Heart right ventricle (tissue), 16 donors: ENCODE data around the gene MBD3. TPM values are rescaled to one million over a fixed set of nuclear protein-coding genes. Genes with fewer than 3 reads are reported as not detected.
A peak's percentile ranks its signal among the peaks of the same experiment; 100 is the strongest.

Source experiments
- ATAC-seq, 8 donors: fragments of 200-7000 bp; cut with Tn5 transposase; one replicate each; pipeline ENCODE4 v1.9.1; 2020; ENCODE audit warnings: mild to moderate bottlenecking in 8 of 8, moderate library complexity in 8 of 8, moderate number of reproducible peaks in 1 of 8
- DNase-seq, 2 donors: peaks; one replicate each; pipeline ENCODE4 v3.0.0-alpha.2; 2020
- H3K27ac ChIP-seq, 10 donors: fragments of 200-600 bp; sonication (generic) in 2 of 10; one replicate each; pipeline versions ENCODE4 v1.5.0 to v1.8.0; 2020 to 2022; ENCODE audit warnings: mild to moderate bottlenecking in 3 of 10
- H3K27me3 ChIP-seq, 7 donors: fragments of 200-600 bp; one replicate each; pipeline ENCODE4 v1.8.0; 2021 to 2022; ENCODE audit warnings: mild to moderate bottlenecking in 2 of 7
- H3K36me3 ChIP-seq, 9 donors: fragments of 200-600 bp; sonication (generic) in 1 of 9; one replicate each; pipeline versions ENCODE4 v1.5.0 to v1.8.0; 2020 to 2022; ENCODE audit warnings: mild to moderate bottlenecking in 2 of 9
- H3K4me1 ChIP-seq, 9 donors: fragments of 200-600 bp; sonication (generic) in 1 of 9; one replicate each; pipeline versions ENCODE4 v1.5.0 to v1.8.0; 2020 to 2022; ENCODE audit warnings: mild to moderate bottlenecking in 4 of 9
- H3K4me3 ChIP-seq, 10 donors: fragments of 200-600 bp; sonication (generic) in 2 of 10; one replicate each; pipeline versions ENCODE4 v1.5.0 to v1.8.0; 2020 to 2022; ENCODE audit warnings: mild to moderate bottlenecking in 7 of 10, moderate library complexity in 2 of 10
- H3K9me3 ChIP-seq, 11 donors: fragments of 200-600 bp in 10 of 11; sonication (generic) in 2 of 11; one replicate each; pipeline versions ENCODE4 v1.5.0 to v1.8.0; 2013 to 2022; ENCODE audit warnings: mild to moderate bottlenecking in 2 of 11, control low read depth in 1 of 11, moderate library complexity in 1 of 11
- CTCF ChIP-seq, 9 donors: fragments of 200-600 bp; sonication (generic) in 2 of 9; IDR thresholded peaks; one replicate each; pipeline versions ENCODE4 v1.5.0 to v1.8.0; 2021 to 2022; ENCODE audit warnings: antibody characterized with exemption in 9 of 9, mild to moderate bottlenecking in 5 of 9, moderate library complexity in 1 of 9
- WGBS, 2 donors: extraction: QIAGEN DNeasy Blood & Tissue Kit; methylation state at CpG; one replicate each; pipeline ENCODE4 v1.1.7; 2013; ENCODE audit warnings: inconsistent platforms in 1 of 2; 5-methylcytosine and 5-hydroxymethylcytosine counted together
- intact Hi-C, 10 donors: fragments of 100-400 bp; cut with DNase I; formaldehyde crosslinking; loops; one replicate each; pipeline versions ENCODE4 v1.11.1 to v1.14.2; 2022
- polyA plus RNA-seq, 2 donors: library from polyadenylated mRNA; stranded (reverse); fragments of 200-250 nt; gene quantifications; one replicate each; pipeline ENCODE4 v1.2.3, GENCODE V29; 2013
- total RNA-seq, 10 donors: library from RNA; stranded (reverse); fragmentation: NEBNext Ultra II Directional in 3 of 10; extraction: Animal tissue kit (Norgen Biotek cat#: 25700) in 3 of 10; gene quantifications; one replicate each; pipeline versions ENCODE4 v1.2.1 to v1.2.4, GENCODE V29; 2021 to 2023
- donor health status: Arrhythmogenic right ventricular cardiomyopathy.
- donor health status: ischemic (EF 13 %, LVEDD 7.1; RV severe dilation, severe dysfunction).
- donor health status: healthy with polysubstance abuse.
- donor health status: DM: no; HTN: yes; CAD: no.
- donor health status: DM: no; HTN: no; CAD: no.
- donor health status: ischemic (EF 25% LVEDD 6.9; RV normal size, moderate dysfunction).
- donor health status: ischemic (EF 25% LVEDD 5.7; RV mildly dilated, moderate dysfunction).
- donor health status: healthy.
- donor health status: DM: yes; HTN: yes; CAD: no.
- donor health status: Ischemic cardiomyopathy.
- donor health status: ischemic (EF 35%, LVEDD 5.7; RV mildly dilated, moderate dysfunction).
- donor health status: nonischemic (EF 11% LVEDD 7.7; RV severe dilation, severe dysfunction).
- donor health status: DM: yes; HTN: yes; CAD: no.
- donor health status: PGD.
- donor health status: ischemic (EF 29% LVEDD 5.4; RV normal size, mild dysfunction).
- donor health status: nonischemic (EF 23%, LVEDD 6.1; RV moderate dilation, normal function).

MBD3 gene
- total and polyA plus RNA-seq, 12 donors = 34.5 to 125 (median 52.4) TPM

GRCh38 chr19:1630811-1631210 is 38.1 kb upstream of the MBD3 start:
- Histone ChIP-seq H3K4me3 (no peak overlapping the region), H3K27me3 (no peaks in the 10 kb centered on the region), H3K9me3 (peaks cover 0 to 8% (median 0%) of the 10 kb centered on the region in 11 donors), H3K4me1 (no peaks in the 10 kb centered on the region), H3K27ac (no peak overlapping the region), H3K36me3 (peaks cover 0 to 59% (median 19%) of the 10 kb centered on the region in 9 donors)
- ATAC-seq (peak in 1 of 8 donors; percentile 21), DNase-seq (no peak)
- TF ChIP-seq CTCF (IDR thresholded peaks at IDR 0.05) = no peak
- 88 to 97% methylated on average over 17 of the region's 17 CpGs for WGBS, 2 donors
- intact Hi-C loops = no loop called here

GRCh38 chr19:1630012-1630411 is 37.3 kb upstream of the MBD3 start:
- WGBS, 2 donors = 93 to 95% methylated on average over 20 of the region's 20 CpGs
- H3K9me3 ChIP-seq = peaks cover 0 to 6% (median 0%) of the 10 kb centered on the region in 11 donors
- H3K27me3 ChIP-seq = no peaks in the 10 kb centered on the region
- H3K27ac ChIP-seq = no peak overlapping the region
- H3K36me3 ChIP-seq = peaks cover 0 to 59% (median 19%) of the 10 kb centered on the region in 9 donors
- H3K4me3 ChIP-seq = no peak overlapping the region
- intact Hi-C loops = no loop called here
- no peaks in the 10 kb centered on the region for H3K4me1 ChIP-seq
- no peak for TF ChIP-seq CTCF (IDR thresholded peaks at IDR 0.05)
- ATAC-seq (no peak), DNase-seq (no peak)

GRCh38 chr19:1629256-1629808 is 36.7 kb upstream of the MBD3 start:
- Histone ChIP-seq H3K27ac (no peak overlapping the region), H3K4me3 (no peak overlapping the region), H3K27me3 (no peaks in the 10 kb centered on the region), H3K4me1 (no peaks in the 10 kb centered on the region), H3K9me3 (no peaks in the 10 kb centered on the region), H3K36me3 (peaks cover 0 to 59% (median 12%) of the 10 kb centered on the region in 9 donors)
- 97% methylated on average over 24 of the region's 24 CpGs for WGBS, 2 donors
- intact Hi-C loops = no loop called here
- no peak for TF ChIP-seq CTCF (IDR thresholded peaks at IDR 0.05)
- no peak for DNase-seq
- ATAC-seq = no peak

GRCh38 chr19:1627194-1627593 is 34.5 kb upstream of the MBD3 start:
- H3K36me3 ChIP-seq = peaks cover 0 to 68% (median 9%) of the 10 kb centered on the region in 9 donors
- no peaks in the 10 kb centered on the region for H3K27me3 ChIP-seq
- no peak overlapping the region for H3K27ac ChIP-seq
- 94% methylated on average over 17 of the region's 17 CpGs for WGBS, 2 donors
- no peaks in the 10 kb centered on the region for H3K9me3 ChIP-seq
- ATAC-seq (no peak), DNase-seq (no peak)
- intact Hi-C loops = no loop called here
- H3K4me1 ChIP-seq = no peaks in the 10 kb centered on the region
- no peak for TF ChIP-seq CTCF (IDR thresholded peaks at IDR 0.05)
- no peak overlapping the region for H3K4me3 ChIP-seq
